Kidney (tissue), 14 donors: ENCODE results near the gene CPSF4. TPM values are rescaled to one million over a fixed set of nuclear protein-coding genes. Genes with fewer than 3 reads are reported as not detected.
A peak's percentile ranks its signal among the peaks of the same experiment; 100 is the strongest.

ENCODE experiments used
- DNase-seq, 5 donors: peaks; one replicate each; pipeline ENCODE4 v3.0.0-alpha.2; 2013 to 2020
- FAIRE-seq: peaks from 2 replicates; lab custom pipeline; 2012; peaks lifted over from hg19 to GRCh38; lab: Jason Lieb, UNC
- H3K27ac ChIP-seq, 2 donors: one replicate each; pipeline ENCODE4 v1.7.0; 2013; ENCODE audit warnings: low read depth in 2 of 2, low read length in 2 of 2, inconsistent platforms in 1 of 2
- H3K27me3 ChIP-seq: one replicate; pipeline ENCODE4 v1.7.1; 2013; ENCODE audit warnings: low read length, inconsistent platforms; ENCODE audit not compliant: control insufficient read depth, insufficient read depth
- H3K36me3 ChIP-seq, 3 donors: one replicate each; pipeline versions ENCODE4 v1.7.0 to v1.7.1; 2013; ENCODE audit warnings: low read length in 3 of 3, control low read depth in 1 of 3, inconsistent platforms in 1 of 3; ENCODE audit not compliant: insufficient read depth in 3 of 3, control insufficient read depth in 2 of 3
- H3K4me1 ChIP-seq, 3 donors: one replicate each; pipeline versions ENCODE4 v1.7.0 to v1.7.1; 2013; ENCODE audit warnings: low read length in 3 of 3, inconsistent platforms in 1 of 3, low read depth in 1 of 3; ENCODE audit not compliant: control insufficient read depth in 2 of 3, insufficient read depth in 2 of 3
- H3K4me3 ChIP-seq, 3 donors: one replicate each; pipeline versions ENCODE4 v1.7.0 to v1.8.1; 2013; ENCODE audit warnings: low read length in 3 of 3, control low read depth in 1 of 3, inconsistent platforms in 1 of 3
- H3K9ac ChIP-seq, 3 donors: one replicate each; pipeline versions ENCODE4 v1.7.0 to v1.7.1; 2013; ENCODE audit warnings: low read length in 3 of 3, control low read depth in 1 of 3, inconsistent platforms in 1 of 3
- H3K9me3 ChIP-seq, 3 donors: one replicate each; pipeline versions ENCODE4 v1.7.0 to v1.7.1; 2013; ENCODE audit warnings: low read length in 3 of 3, control low read depth in 1 of 3, inconsistent platforms in 1 of 3; ENCODE audit not compliant: control insufficient read depth in 2 of 3, insufficient read depth in 1 of 3
- intact Hi-C: fragments of 100-400 bp; cut with DNase I; formaldehyde crosslinking; loops from one replicate; pipeline ENCODE4 v1.11.1; 2022
- polyA plus RNA-seq: library from polyadenylated mRNA; stranded (reverse); fragments of 350-450 nt; fragmentation: Illumina TruSeq; extraction: RNeasy Lipid Tissue Mini Kit (QIAGEN cat#74804); gene quantifications from one replicate; pipeline ENCODE4 v1.2.3, GENCODE V29; 2014; ENCODE audit warnings: low read depth, low replicate concordance; ENCODE audit not compliant: insufficient read depth
- total RNA-seq: library from RNA; stranded (reverse); fragmentation: NEBNext Ultra II Directional; extraction: Animal tissue kit (Norgen Biotek cat#: 25700); gene quantifications from one replicate; pipeline ENCODE4 v1.2.1, GENCODE V29; 2021
- TF ChIP-seq, protein P1 (sequence below): IDR thresholded peaks from 3 replicates; pipeline ENCODE4 v1.5.1; 2012; ENCODE audit warnings: mild to moderate bottlenecking, moderate library complexity, borderline replicate concordance; ENCODE audit not compliant: insufficient read depth; ENCODE audit errors: extremely low read depth
- donor health status: control.
- donor health status: control.
- donor health status: control.
- donor health status: control.
- donor health status: control.
- donor health status: DM: yes; HTN: yes; CAD: no.
- donor health status: Normal renal cell carcinoma (clear cell type).

CPSF4 gene
- total and polyA plus RNA-seq, 2 donors from 2014 or later = 24.2 to 28.9 TPM

- H3K4me3 ChIP-seq = peak overlapping the region; percentile 57 to 82 (median 82)
- peaks cover 0 to 11% (median 2%) of the 10 kb centered on the region in 3 donors for H3K9me3 ChIP-seq
- intact Hi-C loops = no loop called here
- FAIRE-seq (no peak), DNase-seq (no peak)
- H3K9ac ChIP-seq = peak overlapping the region in 1 of 3 donors; percentile 71
- no peaks in the 10 kb centered on the region for H3K27me3 ChIP-seq
- H3K36me3 ChIP-seq = peaks cover 8 to 14% (median 12%) of the 10 kb centered on the region in 3 donors
- TF ChIP-seq, protein P1, sequence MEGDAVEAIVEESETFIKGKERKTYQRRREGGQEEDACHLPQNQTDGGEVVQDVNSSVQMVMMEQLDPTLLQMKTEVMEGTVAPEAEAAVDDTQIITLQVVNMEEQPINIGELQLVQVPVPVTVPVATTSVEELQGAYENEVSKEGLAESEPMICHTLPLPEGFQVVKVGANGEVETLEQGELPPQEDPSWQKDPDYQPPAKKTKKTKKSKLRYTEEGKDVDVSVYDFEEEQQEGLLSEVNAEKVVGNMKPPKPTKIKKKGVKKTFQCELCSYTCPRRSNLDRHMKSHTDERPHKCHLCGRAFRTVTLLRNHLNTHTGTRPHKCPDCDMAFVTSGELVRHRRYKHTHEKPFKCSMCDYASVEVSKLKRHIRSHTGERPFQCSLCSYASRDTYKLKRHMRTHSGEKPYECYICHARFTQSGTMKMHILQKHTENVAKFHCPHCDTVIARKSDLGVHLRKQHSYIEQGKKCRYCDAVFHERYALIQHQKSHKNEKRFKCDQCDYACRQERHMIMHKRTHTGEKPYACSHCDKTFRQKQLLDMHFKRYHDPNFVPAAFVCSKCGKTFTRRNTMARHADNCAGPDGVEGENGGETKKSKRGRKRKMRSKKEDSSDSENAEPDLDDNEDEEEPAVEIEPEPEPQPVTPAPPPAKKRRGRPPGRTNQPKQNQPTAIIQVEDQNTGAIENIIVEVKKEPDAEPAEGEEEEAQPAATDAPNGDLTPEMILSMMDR = no peak
- no peak overlapping the region for H3K27ac ChIP-seq
- peaks cover 0 to 14% (median 8%) of the 10 kb centered on the region in 3 donors for H3K4me1 ChIP-seq
These were observed 59.2 kb downstream of the CPSF4 start for GRCh38 chr7:99497766-99498545.

DNA sequence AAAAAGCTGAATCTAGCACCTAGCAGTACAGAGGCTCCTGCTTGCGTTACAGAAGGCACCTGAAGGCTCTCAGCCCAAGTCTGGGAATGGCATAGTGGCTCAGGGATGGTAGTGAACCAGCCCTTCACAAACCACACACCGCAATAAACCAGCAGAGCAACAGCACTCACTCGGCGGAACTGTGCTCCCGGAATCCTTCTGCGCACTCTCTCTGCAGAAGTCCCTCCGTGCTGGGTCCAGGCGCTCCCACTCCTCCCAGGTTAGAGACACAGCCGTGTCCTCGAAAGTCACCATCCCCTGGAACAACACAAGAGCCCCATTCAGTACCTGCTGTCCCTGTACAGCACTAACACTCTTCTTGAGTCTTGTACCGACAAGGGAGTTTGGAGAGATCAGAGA, 59.8 kb downstream of the CPSF4 start:
- Histone ChIP-seq H3K27me3 (no peaks in the 10 kb centered on the region), H3K27ac (no peak overlapping the region), H3K4me3 (peak overlapping the region; percentile 57 to 82 (median 82)), H3K36me3 (peaks cover 7 to 11% (median 10%) of the 10 kb centered on the region in 3 donors), H3K9ac (peak overlapping the region in 2 of 3 donors; percentile 42 to 71), H3K4me1 (peaks cover 0 to 14% (median 8%) of the 10 kb centered on the region in 3 donors), H3K9me3 (peaks cover 0 to 9% (median under 1%) of the 10 kb centered on the region in 3 donors)
- TF ChIP-seq, protein P1 = no peak
- intact Hi-C loops = no loop called here
- DNase-seq = no peak
- FAIRE-seq = no peak

DNA sequence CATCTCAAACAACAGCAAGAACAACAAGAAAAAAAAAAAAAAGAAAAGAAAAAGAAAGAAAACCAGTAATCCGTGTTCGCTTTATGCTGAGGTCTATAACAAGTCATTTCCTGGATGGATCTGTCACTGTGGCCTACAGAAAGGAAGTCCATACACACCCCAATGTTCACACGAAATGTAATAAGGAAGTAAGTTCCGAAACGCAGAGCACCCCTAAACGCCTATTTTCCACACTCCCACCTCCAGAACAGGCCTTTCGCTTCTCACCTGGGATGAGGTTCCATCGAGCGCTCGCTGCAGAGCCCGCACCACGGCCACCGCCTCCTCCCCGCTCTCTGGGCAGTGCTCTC, 60.6 kb downstream of the CPSF4 start:
- DNase-seq (peak in 1 of 5 donors; percentile 19), FAIRE-seq (no peak)
- H3K9ac ChIP-seq = peak overlapping the region; percentile 70 to 94 (median 80)
- H3K4me1 ChIP-seq = peaks cover 0 to 16% (median 8%) of the 10 kb centered on the region in 3 donors
- H3K9me3 ChIP-seq = peaks cover 0 to under 1% (median 0%) of the 10 kb centered on the region in 3 donors
- peaks cover 0 to 3% (median 2%) of the 10 kb centered on the region in 3 donors for H3K36me3 ChIP-seq
- intact Hi-C loops = no loop called here
- H3K27me3 ChIP-seq = no peaks in the 10 kb centered on the region
- TF ChIP-seq, protein P1 = no peak
- H3K27ac ChIP-seq = peak overlapping the region; percentile 88 to 91
- peak overlapping the region; percentile 82 to 99 (median 98) for H3K4me3 ChIP-seq
